DOHH2 (cell line): ENCODE measurements around the gene CNP.

Experiments
- CTCF ChIP-seq: fragments of 200-600 bp; sonication (generic); IDR thresholded peaks from one replicate; pipeline ENCODE4 v1.5.1; 2014; ENCODE audit warnings: antibody characterized with exemption, mild to moderate bottlenecking, low read depth, low read length; ENCODE audit not compliant: poor library complexity, severe bottlenecking
- EZH2phosphoT487 ChIP-seq: fragments of 200-600 bp; sonication (generic); IDR thresholded peaks from 2 replicates; pipeline ENCODE4 v1.6.1; 2017; ENCODE audit warnings: borderline replicate concordance, mild to moderate bottlenecking, antibody characterized with exemption, low read length, moderate library complexity, mixed read lengths

GRCh38 chr17:41985919-41986318 is 19.3 kb downstream of the CNP start:
- TF ChIP-seq CTCF (no peak), EZH2phosphoT487 (no peak)
